GM23338 (cell line): Measurements from ENCODE around the gene CERK.

Source experiments
- CREB1 ChIP-seq: fragments of 250-450 bp; sonication (Bioruptor Pico); IDR thresholded peaks from 2 replicates; pipeline ENCODE4 v1.5.0; 2020; ENCODE audit warnings: low read depth, mild to moderate bottlenecking, moderate library complexity
- CTCF ChIP-seq, 2 experiments: fragments of 200-600 bp in 1 of 2; sonication (generic) in 1 of 2; conservative IDR thresholded peaks; 2 replicates each; pipeline versions ENCODE4 v1.5.1 to v1.6.1; 2016 to 2017; ENCODE audit warnings: antibody characterized with exemption in 2 of 2, low read depth in 2 of 2, mild to moderate bottlenecking in 2 of 2, moderate library complexity in 1 of 2
- EZH2 ChIP-seq: fragments of 200-600 bp; sonication (generic); IDR thresholded peaks from one replicate; pipeline ENCODE4 v1.8.0; 2017; ENCODE audit warnings: antibody characterized with exemption, mild to moderate bottlenecking, low read depth; ENCODE audit not compliant: unreplicated experiment
- EZH2phosphoT487 ChIP-seq: fragments of 200-600 bp; sonication (generic); IDR thresholded peaks from one replicate; pipeline ENCODE4 v1.8.1; 2018; ENCODE audit warnings: antibody characterized with exemption; ENCODE audit not compliant: unreplicated experiment
- JUNB ChIP-seq: IDR thresholded peaks from one replicate; pipeline ENCODE4 v1.6.1; 2016; ENCODE audit warnings: antibody characterized with exemption; ENCODE audit not compliant: unreplicated experiment
- POLR2AphosphoS5 ChIP-seq: IDR thresholded peaks from 2 replicates; pipeline ENCODE4 v1.6.1; 2016; ENCODE audit warnings: antibody characterized with exemption, low read depth
- REST ChIP-seq: IDR thresholded peaks from one replicate; pipeline ENCODE4 v1.6.1; 2018; ENCODE audit warnings: antibody characterized with exemption; ENCODE audit not compliant: unreplicated experiment
- STAT1 ChIP-seq: IDR thresholded peaks from one replicate; pipeline ENCODE4 v1.6.1; 2016; ENCODE audit warnings: antibody characterized with exemption; ENCODE audit not compliant: unreplicated experiment
- ZNF114 ChIP-seq: fragments of 250-450 bp; sonication (Bioruptor Pico); IDR thresholded peaks from 2 replicates; pipeline ENCODE4 v1.5.0; 2020; ENCODE audit warnings: mild to moderate bottlenecking, moderate library complexity

- no peak for TF ChIP-seq CTCF (conservative IDR thresholded peaks at IDR 0.05; ENCODE audit: low read depth in 2 of 2)
- TF ChIP-seq EZH2: no peak
- no peak for TF ChIP-seq STAT1
- no peak for TF ChIP-seq REST
- TF ChIP-seq CREB1 (CRISPR knock-in tag): no peak
- TF ChIP-seq EZH2phosphoT487: no peak
- no peak for TF ChIP-seq JUNB
- no peak for TF ChIP-seq POLR2AphosphoS5
- no peak for TF ChIP-seq ZNF114 (CRISPR knock-in tag)
Measured at GRCh38 chr22:46674367-46674781, 63.7 kb downstream of the CERK start.
